HL-60 (cell line): ENCODE measurements around the gene CLIP2.
A peak's percentile ranks its signal among the peaks of the same experiment; 100 is the strongest.
"Not testable (repeated sequence)": the region's sequence is repeated elsewhere in the genome, so short reads cannot be mapped to it uniquely, and the experiment has no call there.

Source experiments
- DNase-seq, 2 experiments: peaks; one replicate each; pipeline ENCODE4 v3.0.0-alpha.2; 2010 to 2020; ENCODE audit warnings: low read depth in 1 of 2, low spot score in 1 of 2
- H3K27ac ChIP-seq: fragments of 250-450 bp; sonication (Bioruptor Pico); replicated peaks from 2 replicates; pipeline ENCODE4 v1.5.1; 2020; ENCODE audit warnings: mild to moderate bottlenecking, moderate library complexity
- H3K27me3 ChIP-seq: fragments of 250-450 bp; sonication (Bioruptor Pico); 2 replicates; pipeline ENCODE4 v1.5.1; 2021; ENCODE audit warnings: mild to moderate bottlenecking, moderate library complexity; ENCODE audit not compliant: insufficient read depth, poor library complexity, severe bottlenecking
- H3K4me3 ChIP-seq: replicated peaks from 2 replicates; pipeline ENCODE4 v1.5.1; 2011; ENCODE audit warnings: mild to moderate bottlenecking, control low read depth, low read length; ENCODE audit not compliant: insufficient read depth
- GABPA ChIP-seq: IDR thresholded peaks from 2 replicates; pipeline ENCODE4 v1.6.1; 2012; ENCODE audit warnings: low read depth
- POLR2AphosphoS5 ChIP-seq: IDR thresholded peaks from 2 replicates; pipeline ENCODE4 v1.6.1; 2012; ENCODE audit warnings: low read depth
- REST ChIP-seq: IDR thresholded peaks from 2 replicates; pipeline ENCODE4 v1.6.1; 2012; ENCODE audit warnings: low read depth; ENCODE audit not compliant: insufficient replicate concordance
- SPI1 ChIP-seq: IDR thresholded peaks from 2 replicates; pipeline ENCODE4 v1.6.1; 2012; ENCODE audit warnings: low read depth, mild to moderate bottlenecking, borderline replicate concordance
- TF ChIP-seq, protein P1 (sequence below): IDR thresholded peaks from one replicate; pipeline ENCODE4 v1.5.1; 2011; ENCODE audit warnings: low read length, control low read depth, inconsistent platforms; ENCODE audit not compliant: insufficient read depth

Gene CLIP2

GRCh38 chr7:74253835-74254128 is 35.4 kb upstream of the CLIP2 start:
- no peak for DNase-seq
- H3K4me3 ChIP-seq: peak overlapping the region; percentile 92
- H3K27me3 ChIP-seq: no peaks in the 10 kb centered on the region
- TF ChIP-seq POLR2AphosphoS5 (no peak), REST (no peak), GABPA (no peak)
- peak overlapping the region; percentile 87 for H3K27ac ChIP-seq

DNA sequence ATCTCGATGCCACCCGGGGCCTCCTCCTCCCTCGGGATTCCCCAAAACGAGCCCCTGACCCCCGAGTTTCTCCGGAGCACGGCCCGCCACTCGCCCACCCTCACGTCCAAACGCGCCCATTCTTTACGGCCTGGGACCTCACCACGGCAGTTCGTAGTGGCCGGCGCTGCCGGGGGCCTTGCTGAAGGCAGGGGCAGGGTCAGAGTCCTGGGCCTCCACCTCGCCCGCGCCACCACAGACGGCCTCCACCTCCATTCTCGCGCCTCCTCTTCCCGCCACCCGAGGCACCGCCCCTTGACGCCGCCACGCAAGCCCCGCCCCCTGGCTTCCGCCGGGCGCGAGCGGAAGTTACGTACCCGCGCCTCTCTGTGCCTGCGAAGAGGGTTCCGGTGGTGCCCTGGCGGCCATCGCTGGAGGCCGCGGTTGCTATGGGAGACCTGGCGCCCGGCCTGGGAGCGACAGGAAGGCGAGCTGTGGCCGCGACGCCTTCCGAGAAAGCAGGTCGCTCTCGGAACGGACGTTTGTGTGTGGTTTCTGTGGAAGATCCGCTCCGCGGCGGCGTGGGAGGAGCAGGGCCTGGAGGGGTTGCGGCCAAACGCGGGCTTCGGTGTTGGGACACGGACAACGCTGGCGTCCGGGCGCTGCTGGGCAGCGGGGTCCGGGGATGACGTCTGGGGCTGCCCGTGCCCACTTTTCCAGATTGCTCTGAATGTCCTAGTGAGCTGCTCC is 34.9 kb upstream of the CLIP2 start, which contains the start of gene RFC2:
Gene RFC2 (minus strand): TSS at position 271 of the 729 bp plus-strand sequence. CDS start 16 bp downstream, at position 255.
- DNase-seq: peak; percentile 96 to 97
- H3K27ac ChIP-seq: peak within 1 kb of the TSS; percentile 87
- no peaks in the 10 kb centered on the region for H3K27me3 ChIP-seq
- TF ChIP-seq SPI1 (peak; percentile 38; the same call in 1 of the 2 replicates), POLR2AphosphoS5 (peak; percentile 93), GABPA (peak; percentile 94), REST (peak; percentile 47)
- TF ChIP-seq, protein P1, sequence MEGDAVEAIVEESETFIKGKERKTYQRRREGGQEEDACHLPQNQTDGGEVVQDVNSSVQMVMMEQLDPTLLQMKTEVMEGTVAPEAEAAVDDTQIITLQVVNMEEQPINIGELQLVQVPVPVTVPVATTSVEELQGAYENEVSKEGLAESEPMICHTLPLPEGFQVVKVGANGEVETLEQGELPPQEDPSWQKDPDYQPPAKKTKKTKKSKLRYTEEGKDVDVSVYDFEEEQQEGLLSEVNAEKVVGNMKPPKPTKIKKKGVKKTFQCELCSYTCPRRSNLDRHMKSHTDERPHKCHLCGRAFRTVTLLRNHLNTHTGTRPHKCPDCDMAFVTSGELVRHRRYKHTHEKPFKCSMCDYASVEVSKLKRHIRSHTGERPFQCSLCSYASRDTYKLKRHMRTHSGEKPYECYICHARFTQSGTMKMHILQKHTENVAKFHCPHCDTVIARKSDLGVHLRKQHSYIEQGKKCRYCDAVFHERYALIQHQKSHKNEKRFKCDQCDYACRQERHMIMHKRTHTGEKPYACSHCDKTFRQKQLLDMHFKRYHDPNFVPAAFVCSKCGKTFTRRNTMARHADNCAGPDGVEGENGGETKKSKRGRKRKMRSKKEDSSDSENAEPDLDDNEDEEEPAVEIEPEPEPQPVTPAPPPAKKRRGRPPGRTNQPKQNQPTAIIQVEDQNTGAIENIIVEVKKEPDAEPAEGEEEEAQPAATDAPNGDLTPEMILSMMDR: no peak
- peak within 1 kb of the TSS; percentile 92 for H3K4me3 ChIP-seq

DNA sequence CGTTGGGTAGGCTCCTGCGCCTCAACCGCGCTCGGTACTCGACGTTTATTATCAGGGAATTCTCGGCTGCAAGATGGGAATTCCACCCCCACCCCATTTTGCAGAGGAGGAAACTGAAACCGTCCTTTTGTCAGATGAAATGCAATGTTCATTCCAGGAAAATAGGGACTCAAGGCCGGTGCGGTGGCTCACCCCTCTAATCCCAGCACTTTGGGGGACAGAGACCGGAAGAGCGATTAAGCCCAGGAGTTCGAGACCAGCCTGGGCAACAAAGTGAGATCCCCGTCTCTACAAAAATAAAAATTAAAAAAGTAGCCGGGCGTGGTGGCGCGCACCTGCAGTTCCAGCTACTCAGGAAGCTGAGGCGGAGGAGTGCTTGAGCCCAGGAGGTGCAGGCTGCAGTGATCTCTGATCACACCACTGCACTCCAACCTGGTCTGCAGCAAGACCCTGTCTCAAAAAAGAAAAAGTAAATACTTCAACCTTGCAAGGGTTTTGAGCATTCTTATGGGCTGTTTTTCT is 34.3 kb upstream of the CLIP2 start:
- no peak for TF ChIP-seq POLR2AphosphoS5
- no peak for TF ChIP-seq SPI1
- peak in 1 of 2 experiments; percentile 26 for DNase-seq
- Histone ChIP-seq H3K27me3 (no peaks in the 10 kb centered on the region), H3K4me3 (peak overlapping the region; percentile 92), H3K27ac (peak overlapping the region; percentile 87)

DNA sequence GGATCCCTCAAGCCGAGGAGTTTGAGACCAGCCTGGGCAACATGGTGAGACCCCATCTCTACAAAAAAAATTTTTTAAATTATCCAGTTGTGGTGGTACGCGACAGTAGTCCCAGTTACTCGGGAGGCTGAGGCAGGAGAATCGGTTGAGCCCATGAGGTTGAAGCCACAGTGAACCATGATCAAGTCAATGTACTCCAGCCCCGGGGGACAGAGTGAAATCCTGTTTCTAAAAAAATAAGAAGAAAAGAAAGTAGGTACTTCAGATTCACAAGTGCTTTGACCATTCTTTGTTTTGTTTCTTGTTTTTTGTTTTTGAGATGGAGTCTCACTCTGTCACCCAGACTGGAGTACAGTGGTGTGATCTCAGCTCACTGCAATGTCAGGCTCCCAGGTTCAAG is 33.7 kb upstream of the CLIP2 start:
- Histone ChIP-seq H3K27ac (peak overlapping the region; percentile 87), H3K4me3 (peak overlapping the region; percentile 92)
- not testable (repeated sequence) for DNase-seq, H3K27me3 ChIP-seq

- TF ChIP-seq POLR2AphosphoS5: no peak
- Histone ChIP-seq H3K4me3 (no peak overlapping the region), H3K27me3 (no peaks in the 10 kb centered on the region), H3K27ac (no peak overlapping the region)
- no peak for DNase-seq
Measured at GRCh38 chr7:74256491-74257408, 32.5 kb upstream of the CLIP2 start.
